HFF-Myc (cell line): ENCODE results near the gene MALAT1.

Source experiments
- DNase-seq: peaks from one replicate; pipeline ENCODE4 v3.0.0-alpha.2; 2011; ENCODE audit warnings: low read depth; ENCODE audit errors: extremely low read depth
- H3K4me3 ChIP-seq: replicated peaks from 2 replicates; pipeline ENCODE4 v1.5.1; 2011; ENCODE audit warnings: low read depth, mild to moderate bottlenecking, control low read depth, low read length
- CTCF ChIP-seq: IDR thresholded peaks from 2 replicates; pipeline ENCODE4 v1.5.1; 2012; ENCODE audit warnings: mild to moderate bottlenecking, low read depth, low read length, control low read depth; ENCODE audit errors: missing control alignments

Gene MALAT1

GRCh38 chr11:65541093-65541982, 42.5 kb downstream of the MALAT1 start:
- no peak for DNase-seq
- TF ChIP-seq CTCF, result no peak
- H3K4me3 ChIP-seq, result peak overlapping the region; percentile 50

- H3K4me3 ChIP-seq, result no peak overlapping the region
- TF ChIP-seq CTCF, result no peak
- no peak for DNase-seq
Observed at GRCh38 chr11:65542738-65543390, 44.0 kb downstream of the MALAT1 start.

GRCh38 chr11:65545853-65546216, 47.0 kb downstream of the MALAT1 start:
- no peak for DNase-seq
- no peak overlapping the region for H3K4me3 ChIP-seq
- TF ChIP-seq CTCF, result no peak

- no peak for DNase-seq
- no peak for TF ChIP-seq CTCF
- H3K4me3 ChIP-seq, result no peak overlapping the region
Observed at GRCh38 chr11:65546217-65546958, 47.5 kb downstream of the MALAT1 start.

- no peak for DNase-seq
- no peak for TF ChIP-seq CTCF
- H3K4me3 ChIP-seq, result no peak overlapping the region
Observed at GRCh38 chr11:65547446-65548125, 48.7 kb downstream of the MALAT1 start.

GRCh38 chr11:65548395-65548794, 49.5 kb downstream of the MALAT1 start:
- no peak for TF ChIP-seq CTCF
- DNase-seq, result no peak
- H3K4me3 ChIP-seq, result no peak overlapping the region
